ENCODE measurements around the gene TMEM14B.
"Not testable (repeated sequence)": the region's sequence is repeated elsewhere in the genome, so short reads cannot be mapped to it uniquely, and the experiment has no call there.

The TMEM14B gene

GRCh38 chr6:10747251-10747972, at the start of gene TMEM14B:
Gene TMEM14B (plus strand): TSS chr6:10747805. CDS start chr6:10749246, 1,441 bp downstream.
- DNase-seq (ENCODE audit: low read depth in 2 of 3, low spot score in 2 of 3), result peak; percentile 98 to 99 (median 99)

DNA sequence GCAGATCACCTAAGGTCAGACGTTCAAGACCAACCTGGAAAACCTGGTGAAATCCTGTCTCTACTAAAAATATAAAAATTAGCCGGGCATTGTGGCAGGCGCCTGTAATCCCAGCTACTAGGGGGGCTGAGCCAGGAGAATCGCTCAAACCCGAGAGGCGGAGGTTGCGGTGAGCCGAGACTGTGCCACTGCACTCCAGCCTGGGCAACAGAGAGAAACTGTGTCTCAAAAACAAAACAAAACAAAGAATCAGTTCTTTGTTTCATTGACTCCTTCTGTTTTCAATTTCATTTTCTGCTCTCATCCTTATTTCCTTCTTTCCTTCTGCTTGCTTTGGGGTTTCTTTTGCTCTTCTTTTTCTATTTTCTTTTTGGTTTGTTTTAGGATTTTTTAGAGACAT, 33.6 kb upstream of the TMEM14B start:
- DNase-seq (ENCODE audit: low read depth in 2 of 3, low spot score in 2 of 3), result no peak

DNA sequence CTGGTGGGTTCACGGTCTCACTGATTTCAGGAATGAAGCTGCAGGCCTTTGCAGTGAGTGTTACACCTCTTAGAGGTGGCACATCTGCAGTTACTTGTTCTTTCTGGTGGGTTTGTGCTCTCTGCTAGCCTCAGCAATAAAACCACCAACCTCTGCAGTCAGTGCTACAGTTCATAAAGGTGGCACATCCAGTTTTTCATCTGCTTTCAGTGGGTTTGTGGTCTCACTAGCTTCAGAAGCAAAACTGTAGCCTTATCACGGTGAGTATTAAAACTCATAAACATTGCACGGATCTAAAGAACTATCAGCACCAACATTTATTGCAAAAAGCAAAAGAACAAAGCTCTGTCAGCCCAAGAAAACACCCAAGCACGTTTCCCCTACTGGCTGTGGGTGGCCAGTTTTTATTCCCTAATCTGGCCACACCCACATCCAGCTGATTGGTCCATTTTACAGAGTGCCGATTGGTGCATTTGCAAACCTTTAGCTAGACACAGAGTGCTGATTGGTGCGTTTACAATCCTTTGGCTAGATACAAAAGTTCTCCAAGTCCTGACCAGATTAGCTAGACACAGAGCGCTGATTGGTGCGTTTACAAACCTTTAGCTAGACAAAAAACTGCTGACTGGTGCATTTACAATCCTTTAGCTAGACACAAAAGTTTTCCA, 28.2 kb upstream of the TMEM14B start:
- DNase-seq (ENCODE audit: low read depth in 2 of 3, low spot score in 2 of 3), result peak in 1 of 3 experiments; percentile 19

DNA sequence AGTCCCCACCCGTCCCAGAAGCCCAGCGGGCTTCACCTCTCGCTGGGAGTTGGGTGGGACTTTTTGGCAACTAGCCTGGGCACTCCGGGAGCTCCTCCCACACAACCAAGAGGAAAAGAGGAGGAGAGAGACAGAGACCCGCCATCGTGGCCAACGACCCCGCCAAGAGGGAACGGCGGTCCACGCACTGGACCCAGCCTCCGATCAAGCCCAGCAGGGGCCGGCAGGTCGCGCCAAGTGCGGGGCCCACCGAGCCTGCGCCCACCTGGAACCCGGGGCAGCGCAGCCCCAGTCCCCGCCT, 27.7 kb upstream of the TMEM14B start:
- no peak for DNase-seq (ENCODE audit: low read depth in 2 of 3, low spot score in 2 of 3)

DNA sequence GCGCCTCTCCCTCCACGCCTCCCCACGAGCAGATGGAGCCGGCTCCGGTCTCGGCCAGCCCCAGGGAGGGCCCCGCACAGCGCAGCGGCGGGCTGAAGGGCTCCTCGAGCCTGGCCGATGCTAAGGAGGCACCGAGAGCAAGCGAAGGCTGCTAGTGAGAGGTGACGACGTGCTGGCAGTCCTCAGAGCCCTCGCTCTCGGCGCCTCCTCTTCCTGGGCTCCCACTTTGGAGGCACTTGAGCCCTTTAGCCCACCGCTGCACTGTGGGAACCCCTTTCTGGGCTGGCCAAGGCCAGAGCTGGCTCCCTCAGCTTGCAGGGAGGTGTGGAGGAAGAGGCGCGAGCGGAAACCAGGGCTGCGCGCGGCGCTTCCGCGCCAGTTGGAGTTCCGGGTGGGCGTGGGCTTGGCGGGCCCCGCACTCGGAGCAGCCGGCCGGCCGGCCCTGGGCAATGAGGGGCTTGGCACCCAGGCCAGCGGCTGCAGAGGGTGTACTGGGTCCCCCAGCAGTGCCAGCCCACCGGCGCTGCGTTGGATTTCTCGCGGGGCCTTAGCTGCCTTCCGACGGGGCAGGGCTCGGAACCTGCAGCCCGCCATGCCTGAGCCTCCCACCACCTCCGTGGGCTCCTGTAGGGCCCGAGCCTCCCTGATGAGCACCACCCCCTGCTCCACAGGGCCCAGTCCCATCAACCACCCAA, 27.2 kb upstream of the TMEM14B start:
- peak; percentile 12 to 51 (median 26) for DNase-seq (ENCODE audit: low read depth in 2 of 3, low spot score in 2 of 3)

- DNase-seq (ENCODE audit: low read depth in 2 of 3, low spot score in 2 of 3), result not testable (repeated sequence)
Observed at GRCh38 chr6:10720960-10721849, 26.4 kb upstream of the TMEM14B start.

GRCh38 chr6:10721850-10722569, 25.6 kb upstream of the TMEM14B start:
- no peak for DNase-seq (ENCODE audit: low read depth in 2 of 3, low spot score in 2 of 3)

- no peak for DNase-seq (ENCODE audit: low read depth in 2 of 3, low spot score in 2 of 3)
Observed at GRCh38 chr6:10722570-10722819, 25.1 kb upstream of the TMEM14B start.

- DNase-seq (ENCODE audit: low read depth in 2 of 3, low spot score in 2 of 3), result peak; percentile 66 to 85 (median 79)
Observed at GRCh38 chr6:10722820-10723566, 24.6 kb upstream of the TMEM14B start, which contains the start of gene TMEM14C. Gene TMEM14C (plus strand): TSS chr6:10723070. CDS start chr6:10724614, 1,544 bp downstream.

- no peak for DNase-seq (ENCODE audit: low read depth in 2 of 3, low spot score in 2 of 3)
Observed at GRCh38 chr6:10723567-10723881, 24.1 kb upstream of the TMEM14B start.

- DNase-seq (ENCODE audit: low read depth in 2 of 3, low spot score in 2 of 3), result no peak
Observed at GRCh38 chr6:10725044-10725443, 22.6 kb upstream of the TMEM14B start.

DNA sequence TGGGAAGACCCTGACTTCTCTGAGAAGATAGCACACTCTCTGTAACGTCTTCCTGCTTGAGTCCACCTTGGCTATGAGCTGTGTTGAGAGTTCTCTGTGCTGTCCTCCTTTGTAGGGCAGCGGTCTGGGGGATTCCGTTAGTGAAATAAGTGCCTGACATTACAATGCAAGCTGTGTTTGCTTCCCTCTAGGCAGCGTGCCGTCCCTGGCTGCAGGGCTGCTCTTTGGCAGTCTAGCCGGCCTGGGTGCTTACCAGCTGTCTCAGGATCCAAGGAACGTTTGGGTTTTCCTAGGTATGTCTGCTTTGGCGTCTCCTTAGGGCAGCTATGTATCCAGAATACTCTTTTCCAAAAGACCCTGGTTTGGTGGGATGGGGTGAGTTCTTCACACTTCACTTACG, 21.9 kb upstream of the TMEM14B start:
- DNase-seq (ENCODE audit: low read depth in 2 of 3, low spot score in 2 of 3), result no peak

DNA sequence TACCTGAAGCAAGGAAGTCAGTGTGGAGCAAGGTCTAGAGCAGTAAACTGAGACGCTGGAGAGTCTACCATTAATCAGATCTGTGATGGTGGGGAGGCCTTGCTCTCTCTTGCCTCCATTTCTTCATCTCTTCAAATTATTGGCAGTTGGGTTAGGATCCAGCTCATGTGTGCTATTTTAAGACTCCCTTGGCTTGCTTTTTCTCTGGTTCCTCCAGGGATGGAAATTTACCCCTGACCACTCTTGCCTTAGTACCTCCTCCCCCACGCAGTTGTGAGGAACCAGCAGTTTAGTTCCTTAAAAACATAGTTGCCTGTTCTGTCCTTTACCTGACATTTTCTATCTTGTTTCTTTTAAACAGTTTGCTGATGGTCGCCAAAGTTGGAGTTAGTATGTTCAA, 17.4 kb upstream of the TMEM14B start:
- DNase-seq (ENCODE audit: low read depth in 2 of 3, low spot score in 2 of 3), result no peak

- no peak for DNase-seq (ENCODE audit: low read depth in 2 of 3, low spot score in 2 of 3)
Observed at GRCh38 chr6:10733151-10733715, 14.4 kb upstream of the TMEM14B start.

- DNase-seq (ENCODE audit: low read depth in 2 of 3, low spot score in 2 of 3), result no peak
Observed at GRCh38 chr6:10733863-10734262, 13.7 kb upstream of the TMEM14B start.

DNA sequence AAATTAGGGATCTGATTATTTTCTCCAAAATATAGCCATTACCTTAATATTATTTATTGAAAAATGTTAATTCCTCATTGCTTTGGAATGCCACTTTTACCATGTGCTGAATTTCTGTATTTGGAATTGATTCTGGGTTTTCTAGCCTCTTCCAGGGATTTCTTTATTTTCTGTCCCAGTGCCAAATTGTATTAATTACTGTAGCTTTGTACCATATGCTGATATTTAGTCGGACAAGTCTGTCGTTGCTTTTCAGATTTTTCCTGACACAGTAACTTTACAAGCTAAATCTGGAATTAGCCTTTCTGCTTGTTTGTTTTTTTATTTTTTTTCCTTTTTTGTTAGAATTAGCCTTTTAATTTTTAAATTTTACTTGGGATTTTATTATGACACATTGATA, 10.9 kb upstream of the TMEM14B start:
- no peak for DNase-seq (ENCODE audit: low read depth in 2 of 3, low spot score in 2 of 3)

- no peak for DNase-seq (ENCODE audit: low read depth in 2 of 3, low spot score in 2 of 3)
Observed at GRCh38 chr6:10740061-10740460, 7.5 kb upstream of the TMEM14B start.

DNA sequence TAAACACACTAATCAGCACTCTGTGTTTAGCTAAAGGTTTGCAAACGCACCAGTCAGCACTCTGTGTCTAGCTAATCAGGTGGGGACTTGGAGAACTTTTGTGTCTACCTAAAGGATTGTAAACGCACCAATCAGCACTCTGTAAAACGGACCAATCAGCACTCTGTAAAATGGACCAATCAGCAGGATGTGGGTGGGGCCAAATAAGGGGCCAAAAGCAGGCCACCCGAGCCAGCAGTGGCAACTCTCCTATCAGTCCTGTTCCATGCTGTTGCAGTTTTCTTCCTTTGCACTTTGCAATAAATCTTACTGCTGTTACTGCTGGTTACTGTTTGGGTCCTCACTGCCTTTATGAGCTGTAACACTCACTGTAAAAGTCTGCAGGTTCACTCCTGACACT, 6.0 kb upstream of the TMEM14B start:
- not testable (repeated sequence) for DNase-seq (ENCODE audit: low read depth in 2 of 3, low spot score in 2 of 3)

DNA sequence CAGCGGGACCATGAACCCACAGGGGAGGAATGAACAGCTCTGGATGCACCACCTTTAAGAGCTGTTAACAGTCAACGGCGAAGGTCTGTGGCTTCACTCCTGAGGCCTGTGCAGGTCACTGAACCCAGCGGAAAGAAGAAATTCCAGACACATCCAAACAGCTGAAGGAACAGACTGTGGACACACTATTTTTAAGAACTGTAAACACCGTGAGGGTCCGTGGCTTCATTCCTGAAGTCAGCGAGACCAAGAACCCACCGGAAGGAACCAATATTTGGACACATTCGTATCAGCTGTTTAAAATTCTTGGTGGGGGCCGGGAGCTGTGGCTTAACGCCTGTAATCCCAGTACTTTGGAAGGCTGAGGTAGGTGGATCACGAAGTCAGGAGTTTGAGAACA, 5.4 kb upstream of the TMEM14B start:
- DNase-seq (ENCODE audit: low read depth in 2 of 3, low spot score in 2 of 3), result no peak

DNA sequence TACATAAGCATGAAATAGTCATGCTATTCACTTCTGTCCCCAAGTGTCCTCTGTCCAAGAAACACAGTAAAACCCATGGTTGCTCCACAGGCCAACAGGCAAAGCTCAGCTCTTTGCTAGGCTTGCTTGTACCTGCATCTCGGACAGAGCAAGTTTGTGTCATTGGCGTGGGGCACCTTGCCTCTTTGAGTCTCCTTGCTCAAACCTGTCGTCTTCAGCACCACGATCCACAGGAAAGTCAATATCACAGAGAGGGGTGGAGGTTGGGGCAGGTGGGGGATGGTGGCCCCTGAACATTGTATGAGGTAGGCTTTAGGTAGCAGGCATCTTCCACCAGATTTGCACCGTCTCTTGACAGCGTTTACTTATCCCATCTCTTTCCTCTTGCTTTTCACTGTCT, 4.1 kb upstream of the TMEM14B start:
- DNase-seq (ENCODE audit: low read depth in 2 of 3, low spot score in 2 of 3), result no peak
